ENCODE data around the gene ATXN7L2.

DNA sequence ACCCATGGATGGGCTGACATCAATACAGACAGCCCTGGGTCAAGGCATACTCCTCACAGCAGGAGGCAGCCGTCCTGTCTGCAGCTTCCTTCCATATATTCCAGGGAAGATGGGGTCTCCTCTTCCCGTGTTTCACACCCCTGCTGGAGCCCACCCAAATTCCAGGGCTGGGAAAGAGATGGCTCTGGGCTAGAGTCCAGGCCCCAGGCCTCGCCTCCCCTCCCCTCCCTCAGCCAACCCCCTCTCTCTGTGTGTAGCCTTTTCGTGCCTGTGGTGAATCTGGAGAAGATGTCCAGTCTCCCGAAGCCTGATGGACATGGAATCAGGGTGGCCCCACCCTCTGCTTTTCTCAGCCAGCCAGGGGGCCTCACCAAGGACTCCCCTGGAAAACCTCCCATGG is 3.6 kb downstream of the ATXN7L2 start:
- TF ChIP-seq GATA2 (IDR thresholded peaks at IDR 0.05; ENCODE audit: low read depth, low read length), result no peak
- TF ChIP-seq GATA3 (IDR thresholded peaks at IDR 0.05; ENCODE audit: low read depth, low read length), result no peak

All from SH-SY5Y (cell line).